Astrocyte of the spinal cord (primary cell): ENCODE measurements around the gene ADTRP.

ENCODE experiments used
- DNase-seq: peaks from one replicate; pipeline ENCODE4 v3.0.0; 2011; ENCODE audit warnings: low read depth, low spot score
- H3K4me3 ChIP-seq: 2 replicates; pipeline ENCODE4 v1.5.1; 2011; ENCODE audit warnings: low read depth, mild to moderate bottlenecking, low read length, moderate library complexity
- in situ Hi-C: cut with HindIII; loops from 2 replicates; pipeline ENCODE4 v1.10.0; 2017; ENCODE audit warnings: low sequenced_read_pairs
- TF ChIP-seq, protein P1 (sequence below): IDR thresholded peaks from 2 replicates; pipeline ENCODE4 v1.5.1; 2012; ENCODE audit warnings: low read depth, mild to moderate bottlenecking, low read length, inconsistent platforms

Gene ADTRP

GRCh38 chr6:11688425-11688709 lies 90.2 kb downstream of the ADTRP start:
- no peak for DNase-seq
- TF ChIP-seq, protein P1, sequence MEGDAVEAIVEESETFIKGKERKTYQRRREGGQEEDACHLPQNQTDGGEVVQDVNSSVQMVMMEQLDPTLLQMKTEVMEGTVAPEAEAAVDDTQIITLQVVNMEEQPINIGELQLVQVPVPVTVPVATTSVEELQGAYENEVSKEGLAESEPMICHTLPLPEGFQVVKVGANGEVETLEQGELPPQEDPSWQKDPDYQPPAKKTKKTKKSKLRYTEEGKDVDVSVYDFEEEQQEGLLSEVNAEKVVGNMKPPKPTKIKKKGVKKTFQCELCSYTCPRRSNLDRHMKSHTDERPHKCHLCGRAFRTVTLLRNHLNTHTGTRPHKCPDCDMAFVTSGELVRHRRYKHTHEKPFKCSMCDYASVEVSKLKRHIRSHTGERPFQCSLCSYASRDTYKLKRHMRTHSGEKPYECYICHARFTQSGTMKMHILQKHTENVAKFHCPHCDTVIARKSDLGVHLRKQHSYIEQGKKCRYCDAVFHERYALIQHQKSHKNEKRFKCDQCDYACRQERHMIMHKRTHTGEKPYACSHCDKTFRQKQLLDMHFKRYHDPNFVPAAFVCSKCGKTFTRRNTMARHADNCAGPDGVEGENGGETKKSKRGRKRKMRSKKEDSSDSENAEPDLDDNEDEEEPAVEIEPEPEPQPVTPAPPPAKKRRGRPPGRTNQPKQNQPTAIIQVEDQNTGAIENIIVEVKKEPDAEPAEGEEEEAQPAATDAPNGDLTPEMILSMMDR = no peak
- in situ Hi-C loops = no loop called here
- no peak overlapping the region for H3K4me3 ChIP-seq

DNA sequence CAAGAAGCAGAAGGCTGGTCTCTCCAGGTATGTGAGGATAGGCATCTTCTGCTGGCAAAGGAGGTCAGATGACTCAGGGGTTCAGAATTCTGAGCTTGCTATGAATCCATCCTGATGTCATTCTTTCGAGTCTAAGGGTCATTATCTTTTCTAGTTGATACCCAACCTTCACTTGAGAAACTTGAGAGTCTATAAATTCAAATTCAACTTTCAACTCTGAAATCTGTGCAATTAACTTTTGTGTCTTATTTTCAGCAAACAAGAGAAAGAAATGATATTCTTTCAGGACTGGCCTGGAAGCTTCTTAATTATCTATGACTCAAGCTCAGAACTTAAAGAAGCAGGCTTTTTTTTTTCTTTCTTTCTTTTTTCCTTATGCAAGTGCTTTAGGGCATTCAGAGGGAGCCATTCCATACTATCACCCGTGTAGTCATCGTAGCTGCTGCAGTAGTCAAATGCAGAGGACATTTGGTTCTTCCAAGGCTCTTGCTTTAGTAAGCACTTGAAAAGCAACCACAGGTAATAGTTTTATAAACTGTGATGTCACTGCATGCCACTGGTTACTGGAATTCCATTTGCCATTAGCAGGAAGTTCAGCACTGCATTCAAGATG lies 93.0 kb downstream of the ADTRP start:
- in situ Hi-C loops = no loop called here
- peak; percentile 53 for DNase-seq
- TF ChIP-seq, protein P1 = no peak
- no peak overlapping the region for H3K4me3 ChIP-seq

DNA sequence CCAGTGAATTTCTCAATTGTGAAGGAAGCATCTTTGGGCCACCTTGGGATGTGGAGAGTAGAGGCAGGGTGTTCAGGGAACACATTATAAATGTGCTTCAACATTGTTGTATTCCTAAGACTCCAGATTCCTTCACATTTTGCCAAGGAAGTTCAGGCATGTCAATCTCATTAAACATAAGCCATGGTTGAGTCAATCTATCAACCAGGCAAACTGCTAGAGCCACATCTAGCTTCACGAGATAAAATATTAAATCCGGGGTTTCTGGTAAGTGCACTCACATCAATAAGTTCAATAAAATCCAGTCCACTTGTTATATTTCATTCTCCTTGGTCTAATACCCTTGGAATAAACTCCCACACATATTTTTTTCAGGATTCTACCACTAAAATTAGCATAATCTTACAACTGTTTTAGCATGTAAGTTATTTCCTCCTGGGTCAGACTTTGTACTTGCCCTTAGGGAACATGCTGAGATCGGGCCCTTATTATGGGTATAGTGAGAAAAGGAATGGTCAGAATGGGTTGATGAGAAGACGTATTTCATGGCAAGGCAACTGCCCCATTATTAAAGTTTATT lies 93.6 kb downstream of the ADTRP start:
- TF ChIP-seq, protein P1 = no peak
- no peak overlapping the region for H3K4me3 ChIP-seq
- no peak for DNase-seq
- in situ Hi-C loops = no loop called here

DNA sequence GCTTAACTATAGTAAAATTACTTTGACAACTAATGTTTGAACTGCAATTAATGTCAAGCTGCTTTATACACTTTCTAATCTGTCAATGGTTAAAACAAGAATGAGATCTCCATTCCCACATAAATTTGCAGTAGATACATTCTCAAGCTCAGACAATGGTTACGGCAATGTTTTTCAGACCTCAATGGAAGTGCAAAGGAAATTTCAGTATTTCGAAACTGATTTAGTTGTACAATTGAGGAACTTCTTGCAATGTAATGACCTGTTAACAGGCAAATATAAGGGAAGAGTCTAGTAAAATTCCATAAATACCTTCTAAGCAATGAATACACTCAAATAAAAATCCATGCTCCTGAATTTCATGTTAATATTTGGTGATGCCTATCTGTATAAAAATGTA lies 94.7 kb downstream of the ADTRP start:
- H3K4me3 ChIP-seq = no peak overlapping the region
- TF ChIP-seq, protein P1 = no peak
- no peak for DNase-seq
- in situ Hi-C loops = no loop called here

DNA sequence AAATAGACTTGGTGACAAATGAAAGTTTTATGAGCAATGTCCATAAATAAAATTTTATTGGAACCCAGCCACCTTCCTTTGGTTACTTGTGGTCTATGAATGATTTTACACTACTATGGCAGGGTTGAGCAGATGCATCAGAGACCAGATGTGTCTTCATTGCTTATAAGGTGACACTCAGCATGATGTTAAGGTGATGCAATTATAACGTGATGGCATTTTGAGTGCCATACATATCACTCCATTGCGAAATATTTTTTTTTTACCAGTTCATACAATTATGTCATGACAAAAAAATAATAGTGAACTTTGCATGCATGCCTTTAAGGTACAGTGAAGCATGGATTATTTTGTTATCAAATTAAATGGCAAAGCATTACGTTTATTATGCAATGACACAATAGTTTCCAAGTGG lies 96.0 kb downstream of the ADTRP start:
- in situ Hi-C loops = no loop called here
- H3K4me3 ChIP-seq = no peak overlapping the region
- DNase-seq = no peak
- TF ChIP-seq, protein P1 = no peak

GRCh38 chr6:11681770-11682169 lies 96.8 kb downstream of the ADTRP start:
- in situ Hi-C loops = no loop called here
- TF ChIP-seq, protein P1 = peak; percentile 7
- H3K4me3 ChIP-seq = no peak overlapping the region
- DNase-seq = no peak
